HUES64 (cell line): ENCODE data around the gene MLLT6.

ENCODE experiments used
- H3K27ac ChIP-seq: 2 replicates; pipeline ENCODE4 v1.7.0; 2013; ENCODE audit warnings: low read depth, low read length, inconsistent platforms
- H3K27me3 ChIP-seq: 2 replicates; pipeline ENCODE4 v1.6.1; 2013; ENCODE audit warnings: mild to moderate bottlenecking, low read length; ENCODE audit not compliant: insufficient read depth
- H3K36me3 ChIP-seq: 2 replicates; pipeline ENCODE4 v1.6.1; 2013; ENCODE audit warnings: mild to moderate bottlenecking, low read length; ENCODE audit not compliant: insufficient read depth
- H3K4me1 ChIP-seq: 2 replicates; pipeline ENCODE4 v1.6.1; 2013; ENCODE audit warnings: mild to moderate bottlenecking, low read length, moderate library complexity; ENCODE audit not compliant: insufficient read depth
- H3K4me3 ChIP-seq: 2 replicates; pipeline ENCODE4 v1.5.1; 2013; ENCODE audit warnings: mild to moderate bottlenecking, low read length, moderate library complexity
- H3K9ac ChIP-seq: 2 replicates; pipeline ENCODE4 v1.6.1; 2013; ENCODE audit warnings: mild to moderate bottlenecking, low read depth, low read length
- H3K9me3 ChIP-seq: 2 replicates; pipeline ENCODE4 v1.6.1; 2013; ENCODE audit warnings: low read depth, low read length; ENCODE audit not compliant: insufficient read depth
- whole genome bisulfite sequencing: fragments of 150-250, 120-280 bp; methylation state at CpG from one replicate; pipeline ENCODE4 v1.1.7; 2013; ENCODE audit warnings: missing lambda C conversion rate; 5-methylcytosine and 5-hydroxymethylcytosine counted together

MLLT6 gene

GRCh38 chr17:38702916-38703741, 1.9 kb upstream of the MLLT6 start:
- Histone ChIP-seq H3K27ac (peak overlapping the region; percentile 41; the same call in 1 of the 2 replicates), H3K9me3 (no peaks in the 10 kb centered on the region), H3K9ac (no peak overlapping the region), H3K4me3 (peak overlapping the region; percentile 62), H3K4me1 (peaks cover 26% of the 10 kb centered on the region), H3K36me3 (0 out of 2 replicates have a peak, but pooled peaks cover 3% of the 10 kb centered on the region), H3K27me3 (peaks cover 86% of the 10 kb centered on the region)
- 2% methylated on average over 55 of the region's 55 CpGs for WGBS

- WGBS, result under 1% methylated on average over 46 of the region's 50 CpGs
- peaks cover 84% of the 10 kb centered on the region for H3K27me3 ChIP-seq
- H3K4me3 ChIP-seq, result peak overlapping the region; percentile 62
- H3K4me1 ChIP-seq, result peaks cover 26% of the 10 kb centered on the region
- H3K36me3 ChIP-seq, result 0 out of 2 replicates have a peak, but pooled peaks cover 3% of the 10 kb centered on the region
- peak overlapping the region; percentile 41; the same call in 1 of the 2 replicates for H3K27ac ChIP-seq
- no peak overlapping the region for H3K9ac ChIP-seq
- no peaks in the 10 kb centered on the region for H3K9me3 ChIP-seq
Measured at GRCh38 chr17:38703742-38704605, 1.1 kb upstream of the MLLT6 start.

GRCh38 chr17:38705523-38705802, 390 bp downstream of the MLLT6 start:
- Histone ChIP-seq H3K4me3 (peak overlapping the region; percentile 63), H3K9ac (no peak overlapping the region), H3K27me3 (peaks cover 74% of the 10 kb centered on the region), H3K27ac (no peak overlapping the region; the same call in 1 of the 2 replicates), H3K36me3 (0 out of 2 replicates have a peak, but pooled peaks cover 3% of the 10 kb centered on the region), H3K9me3 (no peaks in the 10 kb centered on the region), H3K4me1 (peaks cover 26% of the 10 kb centered on the region)
- WGBS, result 0% methylated on average over 23 of the region's 32 CpGs

GRCh38 chr17:38705803-38706504, 881 bp downstream of the MLLT6 start:
- H3K27me3 ChIP-seq, result peaks cover 69% of the 10 kb centered on the region

GRCh38 chr17:38706505-38707216, 1.6 kb downstream of the MLLT6 start:
- H3K4me1 ChIP-seq, result peaks cover 26% of the 10 kb centered on the region
- H3K4me3 ChIP-seq, result peak overlapping the region; percentile 63
- no peaks in the 10 kb centered on the region for H3K9me3 ChIP-seq
- 11% methylated on average over 19 of the region's 20 CpGs for WGBS
- H3K27me3 ChIP-seq, result peaks cover 62% of the 10 kb centered on the region
- H3K36me3 ChIP-seq, result 0 out of 2 replicates have a peak, but pooled peaks cover 3% of the 10 kb centered on the region
- H3K9ac ChIP-seq, result no peak overlapping the region
- H3K27ac ChIP-seq, result no peak overlapping the region

More at GRCh38 chr17:38705803-38706504, 881 bp downstream of the MLLT6 start:
- Histone ChIP-seq H3K4me1 (peaks cover 26% of the 10 kb centered on the region), H3K9ac (no peak overlapping the region), H3K27ac (no peak overlapping the region; the same call in 1 of the 2 replicates), H3K36me3 (0 out of 2 replicates have a peak, but pooled peaks cover 3% of the 10 kb centered on the region), H3K9me3 (no peaks in the 10 kb centered on the region), H3K4me3 (peak overlapping the region; percentile 63)
- WGBS, result under 1% methylated on average over 31 of the region's 38 CpGs

- H3K27ac ChIP-seq, result no peak overlapping the region
- H3K4me3 ChIP-seq, result no peak overlapping the region; the same call in 1 of the 2 replicates
- WGBS, result 86% methylated on average over 21 of the region's 21 CpGs
- H3K36me3 ChIP-seq, result 0 out of 2 replicates have a peak, but pooled peaks cover 3% of the 10 kb centered on the region
- no peak overlapping the region for H3K9ac ChIP-seq
- peaks cover 50% of the 10 kb centered on the region for H3K27me3 ChIP-seq
- no peaks in the 10 kb centered on the region for H3K9me3 ChIP-seq
- H3K4me1 ChIP-seq, result peaks cover 24% of the 10 kb centered on the region
Measured at GRCh38 chr17:38707678-38708351, 2.7 kb downstream of the MLLT6 start.

GRCh38 chr17:38709104-38709820, 4.2 kb downstream of the MLLT6 start:
- WGBS, result 93% methylated on average over 18 of the region's 18 CpGs
- Histone ChIP-seq H3K9ac (no peak overlapping the region), H3K4me1 (peaks cover 17% of the 10 kb centered on the region), H3K36me3 (0 out of 2 replicates have a peak, but pooled peaks cover 3% of the 10 kb centered on the region), H3K9me3 (no peaks in the 10 kb centered on the region), H3K27me3 (peaks cover 36% of the 10 kb centered on the region), H3K27ac (no peak overlapping the region), H3K4me3 (no peak overlapping the region)

GRCh38 chr17:38709864-38710603, 5.0 kb downstream of the MLLT6 start:
- Histone ChIP-seq H3K9ac (no peak overlapping the region), H3K27me3 (peaks cover 30% of the 10 kb centered on the region), H3K4me1 (peaks cover 17% of the 10 kb centered on the region), H3K9me3 (no peaks in the 10 kb centered on the region), H3K36me3 (0 out of 2 replicates have a peak, but pooled peaks cover 3% of the 10 kb centered on the region), H3K4me3 (no peak overlapping the region), H3K27ac (no peak overlapping the region)
- WGBS, result 86% methylated on average over 13 of the region's 13 CpGs

GRCh38 chr17:38710604-38710962, 5.5 kb downstream of the MLLT6 start:
- no peaks in the 10 kb centered on the region for H3K9me3 ChIP-seq
- H3K4me1 ChIP-seq, result peaks cover 21% of the 10 kb centered on the region
- WGBS, result 95% methylated on average over 3 of the region's 3 CpGs
- H3K9ac ChIP-seq, result no peak overlapping the region
- H3K27me3 ChIP-seq, result peaks cover 30% of the 10 kb centered on the region
- 0 out of 2 replicates have a peak, but pooled peaks cover 3% of the 10 kb centered on the region for H3K36me3 ChIP-seq
- no peak overlapping the region for H3K4me3 ChIP-seq
- H3K27ac ChIP-seq, result no peak overlapping the region
